GM20431 (cell line): ENCODE measurements around the gene LYPD6B.

Experiments used
- in situ Hi-C: fragments of 300-500 bp; cut with MseI, MboI; formaldehyde crosslinking; loops from one replicate; pipeline ENCODE4 v1.15.0; 2020; ENCODE audit warnings: low sequenced_read_pairs; ENCODE audit not compliant: unreplicated experiment

Gene LYPD6B, protein sequence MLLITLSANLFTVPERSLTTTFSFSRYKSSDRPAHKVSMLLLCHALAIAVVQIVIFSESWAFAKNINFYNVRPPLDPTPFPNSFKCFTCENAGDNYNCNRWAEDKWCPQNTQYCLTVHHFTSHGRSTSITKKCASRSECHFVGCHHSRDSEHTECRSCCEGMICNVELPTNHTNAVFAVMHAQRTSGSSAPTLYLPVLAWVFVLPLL

GRCh38 chr2:149038442-149039212, at the start of gene LYPD6B:
TSS of gene LYPD6B (plus strand) at chr2:149038699. CDS start at chr2:149130949, 92,250 bp downstream.
- in situ Hi-C loops, result no loop called here

- in situ Hi-C loops, result no loop called here
Observed at GRCh38 chr2:148989882-148990493, 48.5 kb upstream of the LYPD6B start.

DNA sequence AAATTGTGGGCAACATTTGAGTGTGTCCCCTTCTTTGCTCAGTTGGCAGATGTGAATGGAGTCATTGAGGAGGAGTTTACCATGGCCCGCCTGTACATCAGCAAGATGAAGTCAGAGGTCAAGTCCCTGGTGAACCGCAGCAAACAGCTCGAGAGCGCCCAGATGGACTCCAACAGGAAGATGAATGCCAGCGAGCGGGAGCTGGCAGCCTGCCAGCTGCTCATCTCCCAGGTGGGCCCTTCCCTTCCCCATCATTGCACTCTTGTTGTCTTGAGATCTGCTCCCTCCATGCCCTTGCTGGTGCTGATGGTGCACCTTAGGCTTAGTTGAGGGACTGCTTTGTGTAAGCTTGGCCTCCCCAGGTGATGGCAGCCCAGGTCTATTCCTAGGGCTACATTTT, 47.5 kb upstream of the LYPD6B start:
- in situ Hi-C loops, result no loop called here

DNA sequence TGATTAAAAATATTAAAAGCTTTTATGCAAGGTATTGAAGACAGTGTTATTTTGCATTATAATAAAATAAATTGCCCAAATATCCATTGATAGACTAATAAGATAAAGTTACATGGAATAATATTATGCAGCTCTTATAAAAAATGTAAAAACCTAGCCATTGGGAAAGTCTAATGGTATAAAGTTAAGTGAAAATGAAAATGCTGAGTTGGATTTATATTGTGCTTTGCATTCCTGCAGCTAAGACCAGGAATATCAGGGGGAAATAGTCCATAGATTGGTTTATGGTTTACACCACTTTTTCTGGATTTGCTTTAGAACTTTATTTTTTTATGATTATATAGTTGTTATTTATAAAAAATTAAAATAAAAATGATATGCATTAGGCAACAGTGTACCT, 46.1 kb upstream of the LYPD6B start:
- in situ Hi-C loops, result no loop called here

GRCh38 chr2:148993351-148993750, 45.1 kb upstream of the LYPD6B start:
- in situ Hi-C loops, result no loop called here

DNA sequence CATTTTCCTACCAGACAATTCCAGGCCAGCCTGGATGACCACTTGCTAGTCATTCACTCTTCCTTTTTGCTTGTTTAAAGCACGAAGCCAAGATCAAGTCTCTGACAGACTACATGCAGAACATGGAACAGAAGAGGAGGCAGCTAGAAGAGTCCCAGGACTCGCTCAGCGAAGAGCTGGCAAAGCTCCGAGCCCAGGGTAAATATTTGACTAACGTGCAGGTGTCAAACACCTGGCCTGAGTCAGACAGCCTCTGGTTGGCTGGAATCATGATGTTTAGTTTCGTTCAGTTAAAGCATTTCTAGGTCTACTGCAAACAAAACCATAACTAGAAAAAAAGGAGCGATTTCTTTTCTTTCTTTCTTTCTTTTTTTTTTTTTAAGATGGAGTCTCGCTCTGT, 44.2 kb upstream of the LYPD6B start:
- in situ Hi-C loops, result no loop called here

DNA sequence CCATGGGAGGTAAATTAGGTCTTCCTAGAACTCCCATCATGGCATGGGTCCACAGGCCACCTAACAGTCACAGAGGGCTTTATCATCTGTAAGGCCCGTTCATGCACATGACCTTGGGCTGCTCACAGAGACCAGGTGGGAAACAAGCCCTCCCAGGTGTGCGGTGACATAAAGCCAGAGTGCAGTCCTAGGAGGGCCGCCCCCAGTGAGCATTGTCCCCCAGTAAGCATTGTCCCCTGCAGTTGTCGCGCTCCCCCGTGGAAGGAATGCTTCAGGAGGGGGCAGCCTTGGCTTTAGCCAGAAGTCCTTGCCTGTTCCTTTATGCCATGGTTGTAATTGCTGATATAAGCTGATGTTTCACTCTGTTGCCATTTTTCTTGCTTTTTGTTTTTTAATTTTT, 41.7 kb upstream of the LYPD6B start:
- in situ Hi-C loops, result no loop called here

DNA sequence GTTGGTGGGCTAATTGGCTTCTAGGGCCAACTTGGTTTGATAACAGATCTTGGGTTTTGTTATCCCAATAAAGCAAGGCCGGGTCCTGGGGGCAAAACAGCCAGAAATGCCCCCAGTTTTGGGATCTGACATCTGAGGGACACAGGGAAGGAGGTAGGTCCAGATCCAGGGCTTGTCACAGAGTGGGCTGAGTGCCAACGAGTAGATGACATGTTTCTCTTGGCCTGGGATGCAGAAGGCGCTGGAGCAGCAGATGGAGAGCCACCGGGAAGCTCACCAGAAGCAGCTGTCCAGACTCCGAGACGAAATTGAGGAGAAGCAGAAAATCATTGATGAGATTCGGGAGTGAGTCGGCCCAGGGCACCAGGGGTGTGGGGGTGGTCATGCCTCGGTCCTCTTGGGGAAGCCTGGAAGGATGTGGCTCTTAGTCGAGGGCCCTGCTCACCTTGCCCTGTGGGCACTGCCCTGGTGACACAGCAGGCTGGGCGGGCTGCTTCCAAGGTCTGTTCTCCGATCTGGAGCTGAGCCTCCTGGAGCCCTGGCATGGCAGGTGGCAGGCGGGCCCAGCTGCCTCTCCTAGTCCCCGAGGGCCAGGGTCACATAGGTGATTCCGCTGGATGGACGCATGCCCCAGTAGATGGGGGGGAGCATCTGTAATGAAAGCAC, 40.2 kb upstream of the LYPD6B start:
- in situ Hi-C loops, result no loop called here

- in situ Hi-C loops, result no loop called here
Observed at GRCh38 chr2:148998831-148999200, 39.7 kb upstream of the LYPD6B start.

GRCh38 chr2:148999451-148999921, 39.0 kb upstream of the LYPD6B start:
- in situ Hi-C loops, result no loop called here

DNA sequence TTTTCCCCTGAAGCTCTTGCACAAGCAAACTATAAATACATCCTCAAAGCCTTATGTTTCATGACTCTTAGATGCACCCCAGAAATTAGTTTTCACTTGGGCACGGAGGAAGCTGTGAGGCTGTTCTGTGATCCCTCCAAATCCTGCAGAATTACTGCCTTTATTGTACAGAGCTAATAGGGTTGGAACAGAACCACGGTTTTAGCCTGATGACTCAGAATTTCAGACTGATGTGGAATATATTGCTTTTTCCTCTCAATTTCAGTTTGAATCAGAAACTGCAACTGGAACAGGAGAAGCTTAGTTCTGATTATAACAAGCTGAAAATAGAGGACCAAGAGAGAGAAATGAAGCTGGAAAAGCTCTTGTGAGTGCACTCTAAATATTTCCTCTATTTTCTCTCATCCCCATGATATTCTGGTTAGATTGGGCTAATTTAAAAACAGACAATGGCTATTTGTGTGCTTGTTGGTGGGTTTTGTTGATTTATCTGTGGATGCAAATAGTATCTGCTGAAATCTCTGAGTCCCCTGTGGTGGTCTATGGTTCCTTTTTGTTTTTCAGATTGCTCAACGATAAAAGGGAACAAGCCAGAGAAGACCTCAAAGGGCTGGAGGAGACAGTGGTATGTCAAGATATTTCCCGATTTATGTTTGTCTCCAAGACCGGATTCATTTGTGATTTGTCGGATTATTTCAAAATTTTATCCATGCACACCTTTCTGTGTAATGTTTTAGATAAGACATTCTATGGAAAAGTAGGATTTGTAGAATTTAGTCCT, 38.2 kb upstream of the LYPD6B start:
- in situ Hi-C loops, result loop anchor here (25.0 kb wide), 1 partner anchor 562 kb away; no protein-coding TSS in a partner anchor

DNA sequence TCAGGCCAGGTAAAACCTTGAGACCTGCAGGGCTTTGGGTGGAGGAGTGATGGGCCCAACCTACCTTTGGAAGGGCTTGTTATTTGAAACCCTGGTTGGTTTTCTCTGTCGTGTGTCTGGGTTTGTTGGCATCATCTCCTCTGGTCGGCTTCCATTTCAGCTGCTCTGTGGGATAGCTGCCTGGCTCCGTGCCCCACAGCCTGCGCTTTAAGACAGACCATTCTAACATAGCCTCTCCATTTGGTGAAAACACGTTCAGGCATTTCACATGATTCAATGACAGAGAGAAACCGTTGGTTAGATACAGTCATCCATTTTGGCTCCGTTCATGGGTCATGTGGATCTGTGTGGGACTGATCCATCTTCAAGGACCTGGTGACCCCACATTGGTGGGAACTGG, 37.0 kb upstream of the LYPD6B start:
- in situ Hi-C loops, result loop anchor here (25.0 kb wide), 1 partner anchor 561 kb away; no protein-coding TSS in a partner anchor

DNA sequence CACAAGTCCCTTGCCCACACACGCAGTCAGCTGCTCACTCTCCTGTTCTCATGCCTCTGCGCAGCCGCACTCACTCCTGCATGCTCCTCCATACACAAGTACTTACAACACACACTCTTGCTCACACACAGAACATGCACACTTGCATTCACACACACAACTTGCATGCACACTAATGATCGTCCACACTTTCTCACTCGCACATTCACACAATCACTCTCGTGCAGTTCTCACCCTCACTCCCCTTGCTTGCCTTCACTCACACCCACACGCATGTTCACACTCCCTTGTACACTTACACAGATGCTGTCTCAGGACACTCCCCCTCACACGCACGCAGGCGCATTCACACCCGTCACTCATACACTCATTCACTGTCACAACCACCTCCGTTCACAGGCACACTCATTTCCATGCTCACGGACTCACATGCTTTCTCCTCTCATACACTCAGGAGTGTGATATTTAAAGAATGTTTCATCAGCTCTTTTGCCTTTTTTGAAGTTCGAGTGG, 36.1 kb upstream of the LYPD6B start:
- in situ Hi-C loops, result loop anchor here (25.0 kb wide), 1 partner anchor 560 kb away; no protein-coding TSS in a partner anchor

GRCh38 chr2:149002891-149003740, 35.4 kb upstream of the LYPD6B start:
- in situ Hi-C loops, result loop anchor here (25.0 kb wide), 1 partner anchor 559 kb away; no protein-coding TSS in a partner anchor

DNA sequence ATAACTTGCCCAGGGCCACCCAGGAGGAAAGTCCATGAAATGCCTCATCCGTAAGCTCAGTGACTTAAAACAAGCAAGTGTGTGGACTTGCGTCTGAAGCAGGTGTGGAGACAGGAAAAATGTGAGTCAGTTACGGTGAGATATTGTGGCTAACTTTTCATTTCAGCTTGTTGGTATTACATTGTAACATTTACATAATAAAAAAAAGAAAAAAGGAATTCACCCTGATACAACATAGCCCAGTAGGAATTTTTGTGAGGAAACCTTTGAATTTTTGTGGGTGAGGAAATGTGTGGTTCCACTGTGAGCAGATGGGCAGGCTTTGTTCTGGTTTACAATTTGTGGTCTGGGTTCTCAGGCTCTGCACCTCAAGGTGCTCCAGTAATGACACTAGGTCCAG, 33.7 kb upstream of the LYPD6B start:
- in situ Hi-C loops, result loop anchor here (25.0 kb wide), 1 partner anchor 557 kb away; no protein-coding TSS in a partner anchor

DNA sequence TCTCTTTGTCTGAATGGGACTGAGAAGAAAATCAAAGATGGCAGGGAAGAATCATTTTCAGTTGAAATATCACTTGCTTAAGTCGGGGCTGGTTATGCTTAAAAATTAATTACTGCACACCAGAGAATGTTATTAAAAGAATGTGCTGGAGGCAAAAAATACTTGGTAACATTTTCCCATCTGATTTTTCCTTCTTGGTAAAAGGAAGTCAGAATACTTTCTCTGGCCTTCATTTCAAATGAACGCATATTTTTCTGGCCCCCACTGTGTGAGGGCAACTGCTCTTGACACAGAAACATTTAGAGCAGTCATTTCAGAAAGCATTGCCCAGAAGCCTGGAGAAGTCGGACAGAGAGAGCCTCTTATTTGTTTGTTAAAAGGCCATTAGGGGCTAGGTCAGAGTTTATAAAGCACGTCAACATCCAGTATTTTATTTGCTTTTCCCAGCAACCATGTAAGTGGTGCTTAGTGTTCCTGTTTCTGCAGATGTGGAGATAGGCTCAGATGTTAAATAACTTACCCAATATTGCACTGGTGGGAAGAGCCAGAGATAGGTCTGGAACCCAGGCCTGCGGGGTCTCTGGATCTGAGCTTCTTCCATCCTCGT, 32.9 kb upstream of the LYPD6B start:
- in situ Hi-C loops, result loop anchor here (25.0 kb wide), 1 partner anchor 557 kb away; no protein-coding TSS in a partner anchor

DNA sequence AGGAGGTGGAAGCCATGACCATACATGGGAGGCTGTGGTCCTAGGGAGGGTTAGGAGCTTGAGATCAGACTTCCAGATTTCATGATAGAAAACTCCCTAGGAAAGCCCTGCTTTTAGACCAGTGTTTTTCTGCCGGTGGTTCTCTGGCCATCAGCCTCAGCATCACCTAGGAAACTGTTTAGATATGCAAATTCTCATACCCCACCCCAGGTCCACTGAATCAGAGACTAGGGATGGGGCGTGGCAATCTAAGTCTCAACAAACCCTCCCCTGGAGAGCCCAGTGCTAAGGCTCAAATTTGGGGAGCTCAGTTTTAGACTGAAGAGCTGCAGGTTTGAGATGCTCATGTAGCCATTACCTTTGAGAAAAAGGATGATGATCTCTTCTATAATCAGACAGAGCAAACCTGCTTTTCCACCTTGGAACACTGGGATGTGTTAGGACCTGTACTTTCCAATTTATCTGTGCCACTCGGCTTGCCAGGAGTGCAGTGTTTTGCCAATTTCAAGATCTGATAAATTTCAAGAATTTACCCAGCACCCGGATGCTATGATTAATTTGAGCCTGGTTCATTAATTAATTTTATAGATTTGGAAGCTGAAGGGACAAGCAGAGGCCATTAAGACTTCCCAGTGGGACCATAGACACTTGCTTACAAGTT, 31.5 kb upstream of the LYPD6B start:
- in situ Hi-C loops, result loop anchor here (25.0 kb wide), 1 partner anchor 555 kb away; no protein-coding TSS in a partner anchor
